Measurements from ENCODE around the gene SORCS3.

DNA sequence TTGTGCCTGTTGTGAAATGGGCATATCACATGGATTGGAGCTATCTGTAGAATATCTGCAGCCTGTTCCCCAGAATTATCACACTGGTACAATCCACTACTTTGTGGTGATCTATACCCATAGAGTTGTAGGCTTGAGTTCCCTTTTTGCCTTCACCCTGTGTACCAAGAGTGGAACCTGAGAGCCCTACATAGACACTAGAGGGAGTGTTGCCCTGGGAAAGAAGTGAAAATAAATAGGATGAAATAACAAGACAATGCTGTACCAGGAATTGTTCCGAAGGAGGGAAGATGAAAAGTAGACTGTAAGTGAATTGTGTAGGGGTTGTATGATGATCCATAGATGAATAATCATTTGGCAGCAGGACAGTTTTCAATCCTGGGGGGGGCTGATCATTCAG, 9.0 kb downstream of the SORCS3 start:
- no peak for TF ChIP-seq ZNF423 (CRISPR knock-in tag; IDR thresholded peaks at IDR 0.05)
- TF ChIP-seq, protein P1, sequence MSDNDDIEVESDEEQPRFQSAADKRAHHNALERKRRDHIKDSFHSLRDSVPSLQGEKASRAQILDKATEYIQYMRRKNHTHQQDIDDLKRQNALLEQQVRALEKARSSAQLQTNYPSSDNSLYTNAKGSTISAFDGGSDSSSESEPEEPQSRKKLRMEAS (CRISPR knock-in tag; IDR thresholded peaks at IDR 0.05) = no peak
- TF ChIP-seq, protein P2, sequence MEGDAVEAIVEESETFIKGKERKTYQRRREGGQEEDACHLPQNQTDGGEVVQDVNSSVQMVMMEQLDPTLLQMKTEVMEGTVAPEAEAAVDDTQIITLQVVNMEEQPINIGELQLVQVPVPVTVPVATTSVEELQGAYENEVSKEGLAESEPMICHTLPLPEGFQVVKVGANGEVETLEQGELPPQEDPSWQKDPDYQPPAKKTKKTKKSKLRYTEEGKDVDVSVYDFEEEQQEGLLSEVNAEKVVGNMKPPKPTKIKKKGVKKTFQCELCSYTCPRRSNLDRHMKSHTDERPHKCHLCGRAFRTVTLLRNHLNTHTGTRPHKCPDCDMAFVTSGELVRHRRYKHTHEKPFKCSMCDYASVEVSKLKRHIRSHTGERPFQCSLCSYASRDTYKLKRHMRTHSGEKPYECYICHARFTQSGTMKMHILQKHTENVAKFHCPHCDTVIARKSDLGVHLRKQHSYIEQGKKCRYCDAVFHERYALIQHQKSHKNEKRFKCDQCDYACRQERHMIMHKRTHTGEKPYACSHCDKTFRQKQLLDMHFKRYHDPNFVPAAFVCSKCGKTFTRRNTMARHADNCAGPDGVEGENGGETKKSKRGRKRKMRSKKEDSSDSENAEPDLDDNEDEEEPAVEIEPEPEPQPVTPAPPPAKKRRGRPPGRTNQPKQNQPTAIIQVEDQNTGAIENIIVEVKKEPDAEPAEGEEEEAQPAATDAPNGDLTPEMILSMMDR (IDR thresholded peaks at IDR 0.05) = no peak
- no peak for TF ChIP-seq CBFB (CRISPR knock-in tag; IDR thresholded peaks at IDR 0.05; ENCODE audit: low read depth)
- TF ChIP-seq NR1H2 (CRISPR knock-in tag; IDR thresholded peaks at IDR 0.05) = no peak

All from WTC11 (cell line).